ENCODE results near the gene ZNF470.
A peak's percentile ranks its signal among the peaks of the same experiment; 100 is the strongest.

Gene ZNF470

DNA sequence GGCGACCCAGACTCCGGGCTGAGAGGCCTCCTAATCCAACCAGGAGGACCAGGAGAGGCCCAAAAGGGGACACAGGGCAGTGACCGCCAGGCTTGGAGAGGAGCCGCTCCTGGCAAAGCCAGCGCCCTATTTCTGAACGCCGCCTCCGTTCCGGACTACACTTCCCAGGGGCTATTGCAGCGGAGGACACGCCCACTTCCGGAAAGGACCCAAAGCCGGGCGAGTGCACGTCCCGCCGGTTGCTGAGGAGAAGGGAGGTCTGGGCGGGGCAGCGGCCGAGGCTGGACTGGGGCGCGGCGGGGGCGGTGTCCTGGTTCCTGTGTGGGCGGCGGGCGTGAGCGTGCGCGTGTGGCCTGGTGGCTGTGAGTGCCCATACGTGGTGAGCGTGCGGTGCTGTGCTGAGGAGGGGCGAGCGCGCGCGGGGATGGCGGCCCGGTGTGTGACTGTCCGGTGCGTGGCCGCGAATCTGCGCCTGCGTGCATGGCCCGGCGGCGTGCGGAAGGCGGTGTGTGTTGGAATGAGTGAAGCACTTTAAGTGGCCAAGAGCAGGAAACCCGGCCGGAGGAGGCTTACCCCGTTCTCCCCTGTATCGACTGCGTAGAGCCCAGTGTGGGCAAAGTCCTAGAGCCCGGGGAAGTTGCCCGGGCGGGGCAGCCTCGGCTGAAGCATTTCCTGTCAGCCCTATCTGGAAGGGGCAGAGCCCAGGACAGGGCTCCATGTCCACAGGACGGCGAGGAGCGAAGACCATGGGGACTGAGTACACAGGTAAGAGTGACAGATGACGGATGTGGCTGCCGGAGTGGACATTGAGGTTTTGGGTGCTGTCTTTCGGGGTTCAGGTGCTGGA is at the start of gene ZNF470:
Gene ZNF470 (plus strand): TSS at position 195 of the 847 bp plus-strand sequence. CDS start 2,844 bp downstream, outside the sequence.
- Mint-ChIP-seq H3K27me3 (no peaks in the 10 kb centered on the region), H3K4me3 (peak within 1 kb of the TSS; percentile 83), H3K27ac (peak within 1 kb of the TSS; percentile 87), H3K9me3 (peaks cover 25% of the 10 kb centered on the region), H3K36me3 (peaks cover 61% of the 10 kb centered on the region), H3K4me1 (peaks cover 11% of the 10 kb centered on the region)
- peak; percentile 100 for ATAC-seq

DNA sequence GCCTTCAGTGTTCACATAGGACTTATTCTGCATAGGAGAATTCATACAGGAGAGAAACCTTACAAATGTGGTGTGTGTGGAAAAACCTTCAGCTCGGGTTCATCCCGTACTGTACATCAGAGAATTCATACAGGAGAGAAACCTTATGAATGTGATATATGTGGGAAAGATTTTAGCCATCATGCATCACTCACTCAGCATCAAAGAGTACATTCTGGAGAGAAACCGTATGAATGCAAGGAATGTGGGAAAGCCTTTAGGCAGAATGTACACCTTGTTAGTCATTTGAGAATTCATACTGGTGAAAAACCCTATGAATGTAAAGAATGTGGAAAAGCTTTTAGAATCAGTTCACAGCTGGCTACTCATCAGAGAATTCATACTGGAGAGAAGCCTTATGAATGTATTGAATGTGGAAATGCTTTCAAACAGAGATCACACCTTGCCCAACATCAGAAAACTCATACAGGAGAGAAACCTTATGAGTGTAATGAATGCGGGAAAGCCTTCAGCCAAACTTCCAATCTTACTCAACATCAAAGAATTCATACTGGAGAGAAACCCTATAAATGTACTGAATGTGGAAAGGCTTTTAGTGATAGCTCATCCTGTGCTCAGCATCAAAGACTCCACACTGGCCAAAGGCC is 41.9 kb upstream of the ZNF470 start:
- peaks cover 42% of the 10 kb centered on the region for H3K9me3 Mint-ChIP-seq
- no peak overlapping the region for H3K27ac Mint-ChIP-seq
- H3K4me3 Mint-ChIP-seq: no peak overlapping the region
- H3K4me1 Mint-ChIP-seq: no peaks in the 10 kb centered on the region
- peaks cover 12% of the 10 kb centered on the region for H3K36me3 Mint-ChIP-seq
- no peaks in the 10 kb centered on the region for H3K27me3 Mint-ChIP-seq
- no peak for ATAC-seq

DNA sequence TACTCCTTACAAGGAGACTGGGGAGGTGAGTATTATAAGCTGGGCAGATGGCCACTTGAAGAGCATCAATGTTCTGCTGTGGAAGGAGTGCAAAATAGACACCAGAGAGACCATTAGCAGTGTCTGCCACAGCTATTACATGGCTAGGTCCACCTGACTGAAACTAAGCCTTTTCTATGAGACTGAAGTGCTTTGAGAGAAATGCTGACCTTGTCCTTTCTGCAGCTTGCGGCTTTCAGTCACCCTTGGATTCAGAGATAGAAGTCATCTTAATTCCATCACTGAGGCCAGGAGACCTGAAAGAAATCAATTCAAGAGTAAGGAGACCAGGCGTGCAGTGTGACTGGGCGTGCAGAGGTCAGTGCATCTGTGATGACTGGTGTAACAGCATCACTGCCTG is 29.8 kb upstream of the ZNF470 start:
- H3K27ac Mint-ChIP-seq: peak overlapping the region; percentile 95

DNA sequence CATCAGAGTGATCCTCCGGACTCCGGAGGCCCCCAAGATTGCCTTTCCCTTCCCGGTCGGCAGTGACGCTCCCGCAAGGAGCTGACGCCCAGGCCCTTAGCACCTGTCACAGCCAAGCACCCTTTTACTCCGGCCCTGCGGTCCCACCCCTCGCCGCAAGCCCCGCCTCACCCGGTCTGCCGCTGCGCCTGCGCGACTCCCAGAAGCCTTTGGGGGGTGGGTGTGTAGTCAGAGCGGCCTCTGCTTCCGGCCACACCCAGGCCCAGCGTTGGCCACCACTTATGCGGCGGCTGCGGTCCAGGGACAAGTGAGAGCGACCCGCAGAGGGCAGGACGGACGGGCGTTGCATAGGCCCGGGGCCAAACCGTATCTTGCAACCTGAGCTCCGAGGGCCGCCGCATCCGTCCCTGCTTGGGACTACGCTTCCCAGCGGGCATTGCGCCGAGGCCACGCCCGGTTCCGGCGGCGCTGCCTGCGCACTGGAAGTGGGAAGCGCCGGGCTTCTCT is 29.0 kb upstream of the ZNF470 start:
- Mint-ChIP-seq H3K4me3 (peak overlapping the region; percentile 85), H3K9me3 (peaks cover 26% of the 10 kb centered on the region), H3K27me3 (no peaks in the 10 kb centered on the region), H3K4me1 (peaks cover 16% of the 10 kb centered on the region), H3K27ac (peak overlapping the region; percentile 95), H3K36me3 (peaks cover 47% of the 10 kb centered on the region)
- ATAC-seq: peak; percentile 95

More for the DNA sequence above, 29.8 kb upstream of the ZNF470 start:
- Mint-ChIP-seq H3K4me3 (peak overlapping the region; percentile 85), H3K4me1 (peaks cover 16% of the 10 kb centered on the region), H3K9me3 (peaks cover 29% of the 10 kb centered on the region), H3K27me3 (no peaks in the 10 kb centered on the region), H3K36me3 (peaks cover 45% of the 10 kb centered on the region)
- no peak for ATAC-seq

DNA sequence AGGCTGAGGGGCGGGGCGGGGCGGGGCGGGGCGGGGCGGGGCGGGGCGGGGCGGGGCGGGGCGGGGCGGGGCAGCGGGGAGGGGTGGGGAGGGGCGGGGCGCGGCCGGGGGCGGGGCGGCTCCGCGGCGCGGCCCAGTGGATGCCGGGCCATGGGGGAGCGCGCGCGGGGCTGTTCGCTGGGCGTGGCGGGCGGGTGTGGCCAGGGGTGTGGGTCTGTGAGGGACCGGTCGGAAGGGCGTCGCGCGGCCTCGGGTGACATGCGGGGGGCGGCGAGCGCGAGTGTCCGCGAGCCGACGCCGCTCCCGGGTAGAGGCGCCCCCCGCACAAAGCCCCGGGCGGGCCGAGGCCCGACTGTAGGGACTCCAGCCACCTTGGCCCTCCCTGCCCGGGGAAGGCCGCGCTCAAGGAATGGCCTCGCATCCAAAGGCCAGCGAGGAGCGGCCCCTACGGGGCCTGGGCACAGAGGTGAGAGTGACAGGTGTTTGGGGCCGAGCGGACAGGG is 28.5 kb upstream of the ZNF470 start, which contains the start of gene ZFP28:
Gene ZFP28 (plus strand): TSS at position 188 of the 503 bp plus-strand sequence. CDS start 71 bp downstream, at position 259.
- Mint-ChIP-seq H3K27me3 (no peaks in the 10 kb centered on the region), H3K4me3 (peak within 1 kb of the TSS; percentile 85), H3K9me3 (peaks cover 26% of the 10 kb centered on the region), H3K4me1 (peaks cover 16% of the 10 kb centered on the region), H3K36me3 (peaks cover 48% of the 10 kb centered on the region), H3K27ac (peak within 1 kb of the TSS; percentile 95)
- ATAC-seq: peak; percentile 90

DNA sequence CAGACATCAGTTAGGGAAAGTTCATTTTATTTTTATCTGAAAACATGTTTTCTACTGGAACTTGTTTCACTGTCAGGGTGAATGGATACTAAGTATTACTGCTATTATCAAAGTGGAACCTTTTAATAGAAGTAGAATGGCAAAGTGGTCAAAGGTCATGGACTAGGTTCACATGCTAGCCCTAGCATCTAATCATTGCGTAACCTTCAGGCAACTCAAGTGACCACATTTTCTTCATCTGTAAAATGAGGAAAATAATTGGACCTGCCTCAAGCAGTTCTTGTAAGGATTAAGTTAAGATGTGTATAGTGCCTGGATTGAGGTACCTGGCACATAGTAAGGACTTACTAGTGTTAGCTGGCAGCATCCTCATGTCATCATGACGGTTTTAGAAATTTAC is 23.5 kb upstream of the ZNF470 start:
- H3K4me1 Mint-ChIP-seq: peaks cover 7% of the 10 kb centered on the region
- peaks cover 30% of the 10 kb centered on the region for H3K9me3 Mint-ChIP-seq
- peaks cover 68% of the 10 kb centered on the region for H3K36me3 Mint-ChIP-seq
- ATAC-seq: no peak
- H3K27ac Mint-ChIP-seq: no peak overlapping the region
- H3K27me3 Mint-ChIP-seq: no peaks in the 10 kb centered on the region
- H3K4me3 Mint-ChIP-seq: no peak overlapping the region

DNA sequence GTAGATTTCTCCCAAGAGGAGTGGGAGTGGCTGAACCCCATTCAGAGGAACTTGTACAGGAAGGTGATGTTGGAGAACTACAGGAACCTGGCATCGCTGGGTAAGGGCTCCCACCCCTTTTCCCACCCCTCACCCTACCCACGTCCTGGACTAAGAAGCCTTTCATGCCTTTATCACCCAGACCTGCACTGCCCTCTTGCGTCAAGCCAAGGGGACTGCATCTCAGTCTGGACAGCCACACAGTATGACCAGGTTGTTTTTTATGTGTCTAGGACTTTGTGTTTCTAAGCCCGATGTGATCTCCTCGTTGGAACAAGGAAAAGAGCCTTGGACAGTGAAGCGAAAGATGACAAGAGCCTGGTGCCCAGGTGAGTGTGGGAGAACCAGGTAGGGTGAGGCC is 19.7 kb upstream of the ZNF470 start:
- Mint-ChIP-seq H3K27me3 (no peaks in the 10 kb centered on the region), H3K9me3 (peaks cover 22% of the 10 kb centered on the region), H3K4me1 (no peaks in the 10 kb centered on the region), H3K27ac (no peak overlapping the region), H3K36me3 (peaks cover 66% of the 10 kb centered on the region), H3K4me3 (no peak overlapping the region)
- ATAC-seq: no peak

DNA sequence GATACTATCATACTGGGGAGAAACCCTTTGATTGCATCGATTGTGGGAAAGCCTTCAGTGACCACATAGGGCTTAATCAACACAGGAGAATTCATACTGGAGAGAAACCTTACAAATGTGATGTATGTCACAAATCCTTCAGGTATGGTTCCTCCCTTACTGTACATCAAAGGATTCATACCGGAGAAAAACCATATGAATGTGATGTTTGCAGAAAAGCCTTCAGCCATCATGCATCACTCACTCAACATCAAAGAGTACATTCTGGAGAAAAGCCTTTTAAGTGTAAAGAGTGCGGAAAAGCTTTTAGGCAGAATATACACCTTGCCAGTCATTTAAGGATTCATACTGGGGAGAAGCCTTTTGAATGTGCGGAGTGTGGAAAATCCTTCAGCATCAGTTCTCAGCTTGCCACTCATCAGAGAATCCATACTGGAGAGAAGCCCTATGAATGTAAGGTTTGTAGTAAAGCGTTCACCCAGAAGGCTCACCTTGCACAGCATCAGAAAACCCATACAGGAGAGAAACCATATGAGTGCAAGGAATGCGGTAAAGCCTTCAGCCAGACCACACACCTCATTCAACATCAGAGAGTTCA is 12.9 kb upstream of the ZNF470 start:
- Mint-ChIP-seq H3K4me1 (no peaks in the 10 kb centered on the region), H3K9me3 (peaks cover 36% of the 10 kb centered on the region), H3K27ac (no peak overlapping the region), H3K4me3 (no peak overlapping the region), H3K36me3 (peaks cover 56% of the 10 kb centered on the region), H3K27me3 (no peaks in the 10 kb centered on the region)
- no peak for ATAC-seq

DNA sequence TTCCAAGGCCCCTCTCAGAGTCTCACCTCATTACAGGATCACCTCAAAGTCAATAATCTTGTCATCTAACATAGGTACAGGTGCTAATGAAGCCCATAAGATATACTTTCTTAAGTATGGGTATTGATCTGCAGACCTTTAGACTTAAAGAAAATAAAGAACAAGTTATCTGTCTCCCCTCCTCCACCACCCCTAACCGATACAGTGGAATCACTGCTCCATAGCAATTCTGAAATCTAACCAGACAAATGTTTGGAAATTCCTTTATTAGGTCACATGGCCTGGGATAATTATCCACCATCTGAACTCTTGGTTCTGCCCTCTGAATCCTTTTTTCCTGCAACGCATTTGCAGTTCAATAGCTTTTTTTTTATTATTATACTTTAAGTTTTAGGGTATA is 4.5 kb upstream of the ZNF470 start:
- Mint-ChIP-seq H3K4me1 (peaks cover 7% of the 10 kb centered on the region), H3K27me3 (no peaks in the 10 kb centered on the region), H3K36me3 (peaks cover 47% of the 10 kb centered on the region), H3K27ac (no peak overlapping the region), H3K4me3 (no peak overlapping the region), H3K9me3 (peaks cover 31% of the 10 kb centered on the region)
- ATAC-seq: no peak

DNA sequence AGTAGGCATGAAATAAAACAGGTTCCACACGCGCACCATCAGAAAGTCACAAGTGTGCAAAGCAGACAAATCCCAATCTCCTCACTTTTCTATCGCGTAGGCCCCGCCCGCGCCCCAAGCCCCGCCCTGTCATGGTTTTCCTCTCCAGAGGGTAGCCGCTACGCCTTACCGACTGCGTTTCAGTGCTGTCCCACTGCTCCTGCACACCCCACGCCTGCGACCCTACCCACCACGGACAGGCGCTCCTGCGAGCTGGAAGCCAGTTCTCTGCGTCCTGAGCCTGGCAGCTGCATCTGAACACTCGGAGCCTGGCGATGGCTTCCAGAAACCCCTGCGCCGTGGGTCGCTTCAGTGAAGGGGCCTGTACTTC is 379 bp upstream of the ZNF470 start:
- Mint-ChIP-seq H3K36me3 (peaks cover 55% of the 10 kb centered on the region), H3K27me3 (no peaks in the 10 kb centered on the region), H3K4me3 (peak overlapping the region; percentile 83), H3K9me3 (peaks cover 24% of the 10 kb centered on the region), H3K4me1 (peaks cover 11% of the 10 kb centered on the region), H3K27ac (peak overlapping the region; percentile 87)
- ATAC-seq: peak; percentile 60

DNA sequence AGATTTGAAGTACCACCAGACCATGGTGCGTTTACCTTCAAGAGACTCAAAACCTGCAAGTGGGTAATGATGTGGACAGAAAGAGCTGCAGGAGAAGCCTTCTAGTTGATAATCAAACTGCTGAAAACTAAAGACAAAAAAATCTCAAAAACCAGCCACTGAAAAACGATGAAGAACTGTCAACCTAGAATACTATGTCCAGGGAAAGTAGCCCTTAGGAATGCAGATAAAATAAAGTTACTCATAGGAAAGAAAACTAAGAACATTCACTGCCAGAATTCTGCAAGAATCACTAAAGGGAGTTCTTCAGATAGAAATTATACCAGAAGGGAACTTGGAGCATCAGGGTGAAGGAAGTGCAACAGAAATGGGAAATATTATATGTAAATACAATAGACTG is 5.3 kb downstream of the ZNF470 start:
- H3K4me3 Mint-ChIP-seq: no peak overlapping the region
- peaks cover 83% of the 10 kb centered on the region for H3K36me3 Mint-ChIP-seq
- H3K27me3 Mint-ChIP-seq: no peaks in the 10 kb centered on the region
- no peak overlapping the region for H3K27ac Mint-ChIP-seq
- H3K4me1 Mint-ChIP-seq: peaks cover 6% of the 10 kb centered on the region
- no peak for ATAC-seq
- H3K9me3 Mint-ChIP-seq: peaks cover 31% of the 10 kb centered on the region

DNA sequence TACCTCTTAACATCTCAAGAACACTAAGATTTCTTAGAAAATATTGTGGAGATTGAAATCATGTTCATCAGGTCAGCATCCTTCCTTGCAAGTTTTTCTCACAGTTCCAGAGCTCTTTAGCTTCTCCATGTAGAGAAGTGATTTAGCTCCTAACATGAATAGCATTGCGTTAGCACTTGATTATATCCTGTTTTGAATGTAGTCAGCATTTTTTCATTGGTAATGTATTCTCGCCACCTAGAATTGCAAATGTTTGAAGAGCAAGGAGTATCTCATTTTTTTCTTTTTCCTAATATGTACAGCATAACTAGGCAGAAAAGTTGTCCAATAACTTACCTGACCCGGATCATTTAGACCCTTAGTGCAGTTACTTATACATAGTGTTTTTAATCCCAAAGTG is 6.6 kb downstream of the ZNF470 start:
- peaks cover 40% of the 10 kb centered on the region for H3K9me3 Mint-ChIP-seq
- ATAC-seq: no peak
- H3K4me1 Mint-ChIP-seq: no peaks in the 10 kb centered on the region
- H3K27me3 Mint-ChIP-seq: no peaks in the 10 kb centered on the region
- peaks cover 84% of the 10 kb centered on the region for H3K36me3 Mint-ChIP-seq
- H3K27ac Mint-ChIP-seq: no peak overlapping the region
- no peak overlapping the region for H3K4me3 Mint-ChIP-seq

DNA sequence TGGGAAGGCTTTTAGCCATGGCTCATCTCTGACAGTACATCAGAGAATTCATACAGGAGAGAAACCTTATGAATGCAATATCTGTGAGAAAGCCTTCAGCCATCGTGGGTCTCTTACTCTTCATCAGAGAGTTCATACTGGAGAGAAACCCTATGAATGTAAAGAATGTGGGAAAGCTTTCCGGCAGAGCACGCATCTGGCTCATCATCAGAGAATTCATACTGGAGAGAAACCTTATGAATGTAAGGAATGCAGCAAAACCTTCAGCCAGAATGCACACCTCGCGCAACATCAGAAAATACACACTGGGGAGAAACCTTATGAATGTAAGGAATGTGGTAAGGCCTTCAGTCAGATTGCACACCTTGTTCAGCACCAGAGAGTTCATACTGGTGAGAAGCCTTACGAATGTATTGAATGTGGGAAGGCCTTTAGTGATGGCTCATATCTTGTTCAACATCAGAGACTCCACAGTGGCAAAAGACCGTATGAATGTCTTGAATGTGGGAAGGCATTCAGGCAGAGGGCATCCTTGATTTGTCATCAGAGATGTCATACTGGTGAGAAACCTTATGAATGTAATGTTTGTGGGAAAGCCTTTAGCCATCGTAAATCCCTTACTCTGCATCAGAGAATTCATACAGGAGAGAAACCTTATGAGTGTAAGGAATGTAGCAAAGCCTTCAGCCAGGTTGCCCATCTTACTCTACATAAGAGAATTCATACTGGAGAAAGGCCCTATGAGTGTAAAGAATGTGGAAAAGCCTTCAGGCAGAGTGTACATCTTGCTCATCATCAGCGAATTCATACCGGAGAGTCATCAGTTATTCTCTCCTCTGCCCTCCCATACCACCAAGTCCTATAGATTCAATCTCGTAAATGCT is 10.7 kb downstream of the ZNF470 start:
- H3K4me3 Mint-ChIP-seq: no peak overlapping the region
- H3K27me3 Mint-ChIP-seq: no peaks in the 10 kb centered on the region
- H3K9me3 Mint-ChIP-seq: peaks cover 40% of the 10 kb centered on the region
- H3K4me1 Mint-ChIP-seq: no peaks in the 10 kb centered on the region
- ATAC-seq: no peak
- no peak overlapping the region for H3K27ac Mint-ChIP-seq
- H3K36me3 Mint-ChIP-seq: peaks cover 62% of the 10 kb centered on the region

DNA sequence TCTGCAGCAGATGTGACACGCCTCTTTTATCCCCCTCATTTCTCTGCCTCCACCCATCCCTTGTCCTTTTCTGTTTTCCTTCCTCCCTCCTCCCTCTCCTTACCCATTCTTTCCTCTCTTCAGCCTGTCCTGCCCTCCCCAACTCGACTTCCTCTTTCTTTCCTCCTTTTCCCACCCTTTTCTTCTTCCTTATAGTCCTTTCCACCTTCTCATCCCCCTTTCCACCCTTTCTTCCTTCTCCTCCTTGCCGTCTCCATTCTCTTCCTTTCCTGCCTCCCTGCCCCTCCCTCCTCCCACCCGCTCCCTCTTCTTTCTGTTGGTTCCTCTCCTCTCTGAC is 27.1 kb downstream of the ZNF470 start:
- no peak for ATAC-seq
- Mint-ChIP-seq H3K27ac (peak overlapping the region; percentile 90), H3K27me3 (no peaks in the 10 kb centered on the region), H3K4me1 (peaks cover 29% of the 10 kb centered on the region), H3K4me3 (peak overlapping the region; percentile 89), H3K9me3 (peaks cover 26% of the 10 kb centered on the region), H3K36me3 (peaks cover 24% of the 10 kb centered on the region)

All from stimulated activated memory B cell treated with anti-CD40 and anti-IgM and Interleukin-4, amounts not matched to agents 10 μg/mL and 1 μg/mL and 100 μg/mL, for 72 hours (primary cell).